Stimulated activated CD4-positive, alpha-beta T cell treated with anti-CD3 and anti-CD28 coated beads, Interleukin-12 subunit alpha, Interleukin-12 subunit beta, amount 100 ng/mL, for 48 hours (primary cell): ENCODE measurements around the gene GABRR1.

Source experiments
- DNase-seq, 3 donors: peaks; one replicate each; pipeline ENCODE4 v3.0.0-alpha.2; 2020; ENCODE audit warnings: low read depth in 2 of 3, low spot score in 1 of 3

The GABRR1 gene

GRCh38 chr6:89216411-89216810 is 747 bp downstream of the GABRR1 start:
- no peak for DNase-seq

- DNase-seq: no peak
These were observed 1.8 kb downstream of the GABRR1 start for GRCh38 chr6:89215391-89215790.

- no peak for DNase-seq
These were observed 3.0 kb downstream of the GABRR1 start for GRCh38 chr6:89214197-89214596.

GRCh38 chr6:89212472-89212871 is 4.7 kb downstream of the GABRR1 start:
- no peak for DNase-seq

- no peak for DNase-seq
These were observed 7.7 kb downstream of the GABRR1 start for GRCh38 chr6:89209457-89209856.

GRCh38 chr6:89208551-89208950 is 8.6 kb downstream of the GABRR1 start:
- no peak for DNase-seq

GRCh38 chr6:89205819-89206218 is 11.3 kb downstream of the GABRR1 start:
- no peak for DNase-seq

- DNase-seq: no peak
These were observed 13.1 kb downstream of the GABRR1 start for GRCh38 chr6:89204096-89204495.

- DNase-seq: no peak
These were observed 16.4 kb downstream of the GABRR1 start for GRCh38 chr6:89200706-89201215.

- no peak for DNase-seq
These were observed 17.6 kb downstream of the GABRR1 start for GRCh38 chr6:89199579-89199978.

- no peak for DNase-seq
These were observed 18.9 kb downstream of the GABRR1 start for GRCh38 chr6:89198235-89198634.

GRCh38 chr6:89197141-89197540 is 20.0 kb downstream of the GABRR1 start:
- DNase-seq: no peak

GRCh38 chr6:89194559-89194958 is 22.6 kb downstream of the GABRR1 start:
- no peak for DNase-seq

GRCh38 chr6:89190741-89191140 is 26.4 kb downstream of the GABRR1 start:
- no peak for DNase-seq

- DNase-seq: no peak
These were observed 29.7 kb downstream of the GABRR1 start for GRCh38 chr6:89187504-89187903.

- DNase-seq: no peak
These were observed 30.4 kb downstream of the GABRR1 start for GRCh38 chr6:89186762-89187161.

GRCh38 chr6:89184344-89184743 is 32.8 kb downstream of the GABRR1 start:
- no peak for DNase-seq

GRCh38 chr6:89183294-89183693 is 33.9 kb downstream of the GABRR1 start:
- DNase-seq: no peak

GRCh38 chr6:89180971-89181370 is 36.2 kb downstream of the GABRR1 start:
- DNase-seq: no peak

- DNase-seq: no peak
These were observed 37.0 kb downstream of the GABRR1 start for GRCh38 chr6:89180112-89180511.

GRCh38 chr6:89173634-89174033 is 43.5 kb downstream of the GABRR1 start:
- DNase-seq: no peak

- DNase-seq: no peak
These were observed 45.0 kb downstream of the GABRR1 start for GRCh38 chr6:89172131-89172530.

GRCh38 chr6:89162047-89162371 is 55.1 kb downstream of the GABRR1 start:
- DNase-seq: no peak
